ENCODE results near the gene PPP1R16B.
A peak's percentile ranks its signal among the peaks of the same experiment; 100 is the strongest.

DNA sequence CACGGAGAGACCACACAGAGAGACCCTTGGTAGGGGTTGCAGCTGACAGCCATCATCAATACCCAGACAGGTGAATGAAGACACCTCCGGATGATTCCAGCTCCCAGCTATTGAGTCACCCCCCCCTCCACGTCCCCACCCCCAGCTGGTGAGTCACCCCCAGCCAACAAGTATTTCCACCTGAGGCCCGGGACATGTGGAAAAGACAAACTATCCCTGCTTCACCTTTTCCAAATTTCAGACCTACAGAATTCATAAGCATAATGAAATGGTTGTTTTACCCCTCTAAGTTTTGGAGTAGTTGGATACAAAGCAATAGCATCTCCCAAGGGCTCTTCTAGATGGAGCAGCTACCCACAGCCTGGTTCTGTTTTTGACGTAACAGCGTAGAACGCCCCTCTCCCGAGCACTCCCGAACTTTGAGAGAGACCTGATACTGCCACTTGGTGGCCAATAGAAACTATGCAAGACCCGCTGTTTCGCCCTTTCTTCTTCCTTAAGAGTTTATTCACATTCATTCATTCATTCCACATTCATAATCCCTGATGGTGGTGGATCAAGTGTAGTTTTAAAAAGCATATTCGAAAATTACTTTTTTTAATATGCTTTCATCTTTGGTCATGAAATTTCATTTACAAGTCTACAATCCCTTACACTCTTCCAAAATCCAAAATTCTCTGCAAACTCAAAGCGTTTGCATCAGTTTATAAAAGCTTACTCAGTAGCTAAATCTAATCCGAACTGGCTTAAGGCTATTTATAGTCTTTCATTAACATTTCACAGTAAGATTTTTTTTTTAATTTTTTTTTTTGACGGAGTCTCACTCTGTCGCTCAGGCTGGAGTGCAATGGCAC lies 15.1 kb upstream of the PPP1R16B start:
- TF ChIP-seq POLR2A (IDR thresholded peaks at IDR 0.05; ENCODE audit: control extremely low read depth in 1 of 2, low read depth in 2 of 2, low read length in 2 of 2) (no peak), NRF1 (IDR thresholded peaks at IDR 0.05; ENCODE audit: low read depth, low read length) (no peak), TAF1 (IDR thresholded peaks at IDR 0.05; ENCODE audit: low read depth, low read length) (no peak), GABPA (IDR thresholded peaks at IDR 0.05; ENCODE audit: borderline replicate concordance, insufficient read depth, low read length) (no peak), FOSL1 (IDR thresholded peaks at IDR 0.05; ENCODE audit: insufficient read depth, low read depth, low read length) (no peak), SIN3A (conservative IDR thresholded peaks at IDR 0.05 in 1 of 2, IDR thresholded peaks at IDR 0.05 in 1 of 2; ENCODE audit: low read depth in 1 of 2, low read length in 2 of 2) (no peak), ZNF274 (IDR thresholded peaks at IDR 0.05; ENCODE audit: borderline replicate concordance, extremely low read depth, low read length) (no peak)
- TF ChIP-seq, protein P1, sequence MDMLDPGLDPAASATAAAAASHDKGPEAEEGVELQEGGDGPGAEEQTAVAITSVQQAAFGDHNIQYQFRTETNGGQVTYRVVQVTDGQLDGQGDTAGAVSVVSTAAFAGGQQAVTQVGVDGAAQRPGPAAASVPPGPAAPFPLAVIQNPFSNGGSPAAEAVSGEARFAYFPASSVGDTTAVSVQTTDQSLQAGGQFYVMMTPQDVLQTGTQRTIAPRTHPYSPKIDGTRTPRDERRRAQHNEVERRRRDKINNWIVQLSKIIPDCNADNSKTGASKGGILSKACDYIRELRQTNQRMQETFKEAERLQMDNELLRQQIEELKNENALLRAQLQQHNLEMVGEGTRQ (IDR thresholded peaks at IDR 0.05; ENCODE audit: low read length) = no peak
- TF ChIP-seq, protein P2, sequence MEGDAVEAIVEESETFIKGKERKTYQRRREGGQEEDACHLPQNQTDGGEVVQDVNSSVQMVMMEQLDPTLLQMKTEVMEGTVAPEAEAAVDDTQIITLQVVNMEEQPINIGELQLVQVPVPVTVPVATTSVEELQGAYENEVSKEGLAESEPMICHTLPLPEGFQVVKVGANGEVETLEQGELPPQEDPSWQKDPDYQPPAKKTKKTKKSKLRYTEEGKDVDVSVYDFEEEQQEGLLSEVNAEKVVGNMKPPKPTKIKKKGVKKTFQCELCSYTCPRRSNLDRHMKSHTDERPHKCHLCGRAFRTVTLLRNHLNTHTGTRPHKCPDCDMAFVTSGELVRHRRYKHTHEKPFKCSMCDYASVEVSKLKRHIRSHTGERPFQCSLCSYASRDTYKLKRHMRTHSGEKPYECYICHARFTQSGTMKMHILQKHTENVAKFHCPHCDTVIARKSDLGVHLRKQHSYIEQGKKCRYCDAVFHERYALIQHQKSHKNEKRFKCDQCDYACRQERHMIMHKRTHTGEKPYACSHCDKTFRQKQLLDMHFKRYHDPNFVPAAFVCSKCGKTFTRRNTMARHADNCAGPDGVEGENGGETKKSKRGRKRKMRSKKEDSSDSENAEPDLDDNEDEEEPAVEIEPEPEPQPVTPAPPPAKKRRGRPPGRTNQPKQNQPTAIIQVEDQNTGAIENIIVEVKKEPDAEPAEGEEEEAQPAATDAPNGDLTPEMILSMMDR (IDR thresholded peaks at IDR 0.05; ENCODE audit: control extremely low read depth in 1 of 3, insufficient read depth in 1 of 3, low read depth in 1 of 3, low read length in 3 of 3) = peak; percentile 36 to 72 (median 70)
